IPS-18a (cell line): ENCODE results near the gene G6PC1.
"Not testable (repeated sequence)": the region's sequence is repeated elsewhere in the genome, so short reads cannot be mapped to it uniquely, and the experiment has no call there.

ENCODE experiments used
- H3K27ac ChIP-seq: one replicate; pipeline ENCODE4 v1.5.1; 2013; ENCODE audit warnings: low read length
- H3K27me3 ChIP-seq: one replicate; pipeline ENCODE4 v1.6.1; 2013; ENCODE audit warnings: mild to moderate bottlenecking, low read length; ENCODE audit not compliant: control insufficient read depth, insufficient read depth
- H3K36me3 ChIP-seq: one replicate; pipeline ENCODE4 v1.6.1; 2013; ENCODE audit warnings: low read depth, low read length; ENCODE audit not compliant: control insufficient read depth
- H3K4me1 ChIP-seq: one replicate; pipeline ENCODE4 v1.6.1; 2013; ENCODE audit warnings: low read depth, low read length; ENCODE audit not compliant: control insufficient read depth
- H3K4me3 ChIP-seq: one replicate; pipeline ENCODE4 v1.5.1; 2013; ENCODE audit warnings: low read length
- H3K9ac ChIP-seq: one replicate; pipeline ENCODE4 v1.6.1; 2013; ENCODE audit warnings: mild to moderate bottlenecking, low read length, moderate library complexity
- H3K9me3 ChIP-seq: one replicate; pipeline ENCODE4 v1.6.1; 2013; ENCODE audit warnings: low read depth, low read length; ENCODE audit not compliant: control insufficient read depth

G6PC1 gene

DNA sequence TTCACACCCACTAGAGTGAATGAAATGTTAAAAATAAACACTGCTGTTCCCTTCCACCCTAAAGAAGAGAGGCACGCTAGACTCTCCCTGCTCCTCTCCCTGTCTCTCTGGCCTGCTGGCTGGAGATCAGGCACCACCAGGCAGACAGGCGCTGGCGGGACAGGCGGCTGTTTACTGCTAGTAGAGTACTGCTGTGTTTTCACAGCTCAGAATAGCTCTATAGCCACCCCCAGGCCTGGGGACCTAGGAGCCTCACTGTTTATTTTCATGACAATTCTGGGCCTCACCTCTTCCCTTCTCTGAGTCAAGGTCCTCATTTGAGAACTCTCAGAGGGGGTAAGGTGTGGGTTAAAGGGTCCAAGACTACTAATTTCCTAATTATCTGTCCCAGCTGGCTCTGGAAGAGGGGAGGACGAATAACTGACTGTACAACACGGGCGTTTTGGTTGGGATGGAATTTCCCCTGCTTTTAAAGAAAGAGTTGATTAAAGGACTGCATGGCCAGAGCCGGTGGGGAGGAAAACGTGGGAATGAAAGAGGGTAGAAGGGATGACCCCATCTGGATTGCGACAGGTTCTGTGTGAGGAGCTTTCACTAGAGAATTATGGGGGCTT is 9.0 kb upstream of the G6PC1 start:
- no peaks in the 10 kb centered on the region for H3K9me3 ChIP-seq
- no peaks in the 10 kb centered on the region for H3K36me3 ChIP-seq
- H3K9ac ChIP-seq, result no peak overlapping the region
- H3K27me3 ChIP-seq, result no peaks in the 10 kb centered on the region
- no peak overlapping the region for H3K4me3 ChIP-seq
- peaks cover 4% of the 10 kb centered on the region for H3K4me1 ChIP-seq
- H3K27ac ChIP-seq, result no peak overlapping the region

DNA sequence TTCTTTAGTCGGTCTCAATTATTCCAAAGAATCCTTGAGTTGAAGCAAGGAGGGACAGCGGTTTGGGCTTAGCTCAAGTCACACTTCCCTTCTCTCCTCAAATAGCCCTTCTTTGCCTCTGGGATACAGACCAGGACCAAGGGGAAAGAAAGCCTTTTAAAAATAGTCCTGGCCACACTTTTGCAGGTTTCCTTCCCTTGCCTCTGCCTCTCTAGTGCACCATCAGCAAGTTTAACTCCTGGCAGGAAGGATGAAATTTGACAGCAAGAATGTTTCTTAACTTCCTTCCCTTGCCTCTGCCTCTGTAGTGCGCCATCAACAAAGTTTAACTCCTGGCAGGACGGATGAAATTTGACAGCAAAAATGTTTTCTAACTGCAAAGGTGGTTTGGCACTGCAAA is 7.2 kb upstream of the G6PC1 start:
- Histone ChIP-seq H3K36me3 (no peaks in the 10 kb centered on the region), H3K4me1 (peaks cover 4% of the 10 kb centered on the region), H3K9me3 (no peaks in the 10 kb centered on the region), H3K27ac (no peak overlapping the region), H3K4me3 (no peak overlapping the region), H3K27me3 (no peaks in the 10 kb centered on the region), H3K9ac (no peak overlapping the region)

DNA sequence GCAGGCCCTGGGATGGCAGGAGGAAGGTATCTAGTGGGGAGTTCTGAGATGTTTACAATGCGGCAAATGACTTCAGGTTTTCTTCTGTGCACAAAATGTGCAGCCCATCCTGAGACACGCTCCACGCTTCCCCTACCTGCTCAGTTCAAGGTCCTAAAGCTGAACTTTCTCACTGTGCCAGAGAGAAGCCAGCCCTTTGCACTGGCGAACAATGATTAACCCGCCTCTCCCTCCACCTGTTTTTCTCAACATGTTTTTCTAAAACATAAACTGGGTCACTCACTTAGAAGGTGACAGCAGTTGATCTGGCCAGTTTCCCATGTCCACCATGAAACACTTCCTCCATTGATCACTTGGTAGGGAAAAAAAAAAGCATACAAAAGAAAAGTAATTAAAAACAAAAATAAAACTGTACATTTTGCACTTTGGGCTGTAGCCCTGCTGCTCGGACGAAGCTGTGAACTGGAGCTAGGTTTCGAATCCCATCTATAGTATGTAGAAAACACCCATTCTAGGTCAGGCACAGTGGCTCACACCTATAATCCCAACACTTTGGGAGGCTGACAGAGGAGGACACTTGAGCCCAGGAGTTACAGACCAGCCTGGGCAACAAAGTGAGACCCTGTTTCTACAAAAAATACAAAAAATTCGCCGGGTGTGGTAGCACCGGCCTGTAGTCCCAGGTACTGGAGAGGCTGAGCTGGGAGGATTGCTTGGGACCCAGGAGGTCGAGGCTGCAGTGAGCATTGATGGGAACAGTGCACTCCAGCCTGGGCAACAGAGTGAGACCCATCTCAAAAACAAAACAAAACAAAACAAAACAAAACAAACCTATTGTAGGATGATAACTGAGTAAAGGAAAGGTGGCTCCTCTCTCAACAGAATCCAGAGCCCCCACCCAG is 6.1 kb upstream of the G6PC1 start:
- no peaks in the 10 kb centered on the region for H3K9me3 ChIP-seq
- no peaks in the 10 kb centered on the region for H3K36me3 ChIP-seq
- no peak overlapping the region for H3K9ac ChIP-seq
- H3K27me3 ChIP-seq, result no peaks in the 10 kb centered on the region
- H3K4me3 ChIP-seq, result no peak overlapping the region
- H3K27ac ChIP-seq, result no peak overlapping the region
- peaks cover 4% of the 10 kb centered on the region for H3K4me1 ChIP-seq

DNA sequence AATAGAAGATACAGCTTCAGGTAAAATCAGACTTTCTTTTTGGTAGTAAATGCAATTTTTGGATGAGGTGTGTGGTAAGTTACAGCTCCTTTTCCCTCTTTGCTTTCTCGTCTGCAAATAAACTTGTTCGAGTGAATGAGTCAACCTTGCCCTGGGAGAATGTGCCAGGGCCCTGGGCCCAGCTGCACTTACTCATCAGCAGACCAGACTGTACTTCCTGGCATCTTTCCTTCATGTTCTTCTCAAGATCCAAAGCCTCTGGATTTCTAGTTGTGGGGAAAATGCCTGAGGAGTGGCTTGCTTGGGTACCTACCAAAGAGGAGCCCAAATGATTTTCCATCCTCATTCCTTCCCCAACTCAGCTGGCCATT is 5.4 kb upstream of the G6PC1 start:
- Histone ChIP-seq H3K4me1 (peaks cover 4% of the 10 kb centered on the region), H3K9me3 (no peaks in the 10 kb centered on the region), H3K4me3 (no peak overlapping the region), H3K27me3 (no peaks in the 10 kb centered on the region), H3K9ac (no peak overlapping the region), H3K27ac (no peak overlapping the region), H3K36me3 (no peaks in the 10 kb centered on the region)

DNA sequence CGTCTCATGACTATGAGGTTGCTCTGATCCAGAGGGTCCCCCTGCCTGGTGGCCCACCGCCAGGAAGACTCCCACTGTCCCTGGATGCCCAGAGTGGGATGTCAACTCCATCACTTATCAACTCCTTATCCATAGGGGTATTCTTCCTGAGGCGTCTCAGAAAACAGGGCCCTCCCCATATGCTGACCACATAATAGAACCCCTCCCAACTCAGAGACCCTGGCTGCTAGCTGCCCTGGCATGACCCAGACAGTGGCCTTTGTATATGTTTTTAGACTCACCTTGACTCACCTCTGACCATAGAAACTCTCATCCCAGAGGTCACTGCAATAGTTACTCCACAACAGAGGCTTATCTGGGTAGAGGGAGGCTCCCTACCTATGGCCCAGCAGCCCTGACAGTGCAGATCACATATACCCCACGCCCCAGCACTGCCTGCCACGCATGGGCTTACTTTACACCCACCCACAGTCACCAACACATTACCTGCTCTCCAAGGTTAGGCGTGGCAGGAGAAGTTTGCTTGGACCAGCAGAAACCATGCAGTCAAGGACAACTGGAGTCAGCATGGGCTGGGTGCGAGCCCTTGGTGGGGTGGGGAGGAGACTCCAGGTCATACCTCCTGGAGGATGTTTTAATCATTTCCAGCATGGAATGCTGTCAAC is 2.3 kb upstream of the G6PC1 start:
- no peaks in the 10 kb centered on the region for H3K9me3 ChIP-seq
- no peak overlapping the region for H3K9ac ChIP-seq
- no peak overlapping the region for H3K4me3 ChIP-seq
- H3K4me1 ChIP-seq, result no peaks in the 10 kb centered on the region
- H3K27ac ChIP-seq, result no peak overlapping the region
- H3K27me3 ChIP-seq, result no peaks in the 10 kb centered on the region
- no peaks in the 10 kb centered on the region for H3K36me3 ChIP-seq

DNA sequence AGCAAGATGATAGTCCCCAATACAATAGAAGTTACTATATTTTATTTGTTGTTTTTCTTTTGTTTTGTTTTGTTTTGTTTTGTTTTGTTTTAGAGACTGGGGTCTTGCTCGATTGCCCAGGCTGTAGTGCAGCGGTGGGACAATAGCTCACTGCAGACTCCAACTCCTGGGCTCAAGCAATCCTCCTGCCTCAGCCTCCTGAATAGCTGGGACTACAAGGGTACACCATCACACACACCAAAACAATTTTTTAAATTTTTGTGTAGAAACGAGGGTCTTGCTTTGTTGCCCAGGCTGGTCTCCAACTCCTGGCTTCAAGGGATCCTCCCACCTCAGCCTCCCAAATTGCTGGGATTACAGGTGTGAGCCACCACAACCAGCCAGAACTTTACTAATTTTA is 618 bp upstream of the G6PC1 start:
- H3K4me3 ChIP-seq, result not testable (repeated sequence)

DNA sequence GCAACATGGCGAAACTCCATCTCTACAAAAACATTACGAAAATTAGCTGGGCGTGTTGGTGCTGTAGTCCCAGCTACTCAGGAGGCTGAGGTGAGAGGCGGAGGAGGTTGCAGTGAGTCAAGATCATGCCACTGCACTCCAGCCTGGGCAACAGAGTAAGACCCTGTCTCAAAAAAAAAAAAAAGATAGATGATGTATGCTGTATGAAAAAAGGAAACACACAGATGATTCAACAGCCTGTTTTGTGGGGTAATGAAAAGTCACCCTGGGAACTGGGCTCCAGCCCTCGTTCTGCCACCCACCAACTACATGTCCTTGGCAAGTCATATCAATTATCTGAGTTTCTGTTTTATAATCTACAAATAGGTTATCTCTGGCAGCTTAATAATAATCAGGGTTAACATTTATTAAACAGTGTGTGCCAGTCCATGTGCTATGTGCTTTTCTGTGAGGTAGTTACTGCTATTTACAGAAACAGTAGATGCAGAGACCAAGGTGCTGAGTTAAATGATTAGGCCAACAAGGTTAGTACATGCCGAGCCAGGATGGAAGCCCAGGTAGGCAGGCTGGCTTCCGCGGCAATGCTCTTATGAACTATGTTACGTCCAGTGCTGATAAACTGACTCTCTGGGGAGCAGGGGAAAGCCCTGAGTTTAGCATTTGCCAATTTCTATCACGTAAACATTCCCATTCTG is 1.1 kb downstream of the G6PC1 start:
- no peaks in the 10 kb centered on the region for H3K27me3 ChIP-seq
- H3K27ac ChIP-seq, result no peak overlapping the region
- H3K4me1 ChIP-seq, result no peaks in the 10 kb centered on the region
- no peak overlapping the region for H3K4me3 ChIP-seq
- no peak overlapping the region for H3K9ac ChIP-seq
- no peaks in the 10 kb centered on the region for H3K9me3 ChIP-seq
- H3K36me3 ChIP-seq, result no peaks in the 10 kb centered on the region

More for the DNA sequence above, 618 bp upstream of the G6PC1 start:
- not testable (repeated sequence) for H3K36me3 ChIP-seq, H3K27ac ChIP-seq, H3K4me1 ChIP-seq, H3K9ac ChIP-seq, H3K27me3 ChIP-seq, H3K9me3 ChIP-seq

DNA sequence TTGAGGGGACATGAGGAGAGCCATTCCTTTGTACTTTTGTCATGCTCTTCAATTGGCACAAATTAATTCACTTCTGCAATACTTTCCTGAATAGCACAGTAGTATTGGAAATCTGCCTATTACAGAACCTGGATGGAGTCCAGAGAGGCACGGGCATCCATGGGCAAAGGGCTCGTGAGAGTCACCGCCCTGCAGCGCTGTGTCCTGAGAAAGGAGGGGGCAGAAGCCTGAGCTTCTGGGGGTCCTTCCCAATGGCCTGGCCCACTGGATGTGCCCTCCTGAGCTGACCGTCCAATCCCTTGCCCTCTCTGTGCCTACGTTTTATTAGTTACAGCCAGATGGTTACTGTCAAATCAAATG is 3.5 kb downstream of the G6PC1 start:
- Histone ChIP-seq H3K27me3 (no peaks in the 10 kb centered on the region), H3K36me3 (no peaks in the 10 kb centered on the region), H3K4me3 (no peak overlapping the region), H3K4me1 (no peaks in the 10 kb centered on the region), H3K9me3 (no peaks in the 10 kb centered on the region), H3K27ac (no peak overlapping the region), H3K9ac (no peak overlapping the region)

DNA sequence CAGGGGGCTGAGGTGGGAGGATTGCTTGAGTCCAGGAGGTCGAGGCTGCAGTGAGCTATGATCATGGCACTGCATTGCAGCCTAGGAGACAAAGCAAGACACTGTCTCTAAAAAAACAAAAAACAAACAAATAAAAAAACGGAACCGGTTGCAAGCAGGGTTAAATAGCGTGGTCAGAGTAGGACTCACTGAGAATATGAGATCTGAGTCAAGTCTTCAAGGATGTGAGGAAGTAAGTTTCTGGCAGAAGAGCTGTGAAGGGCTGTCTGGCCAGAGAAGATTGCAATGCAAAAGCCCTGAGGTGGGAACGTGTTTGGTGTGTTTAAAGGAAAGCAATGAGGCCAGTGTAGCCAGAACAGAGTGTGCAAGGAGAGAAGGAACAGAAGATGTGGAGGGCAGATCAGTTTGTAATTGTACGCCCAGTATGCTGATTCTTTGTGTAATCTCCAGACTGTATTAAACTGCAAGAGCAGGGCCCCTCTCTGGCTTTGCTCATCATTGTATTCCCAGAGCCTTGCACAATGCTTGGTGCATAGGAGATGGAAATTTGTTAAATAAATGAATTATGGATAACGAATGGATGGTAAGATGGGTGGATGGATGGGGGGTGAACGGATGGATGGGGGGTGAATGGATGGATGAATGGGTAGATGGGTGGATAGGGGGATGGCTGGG is 6.3 kb downstream of the G6PC1 start:
- Histone ChIP-seq H3K9me3 (no peaks in the 10 kb centered on the region), H3K27me3 (no peaks in the 10 kb centered on the region), H3K36me3 (no peaks in the 10 kb centered on the region), H3K27ac (no peak overlapping the region), H3K9ac (no peak overlapping the region), H3K4me3 (no peak overlapping the region), H3K4me1 (no peaks in the 10 kb centered on the region)

DNA sequence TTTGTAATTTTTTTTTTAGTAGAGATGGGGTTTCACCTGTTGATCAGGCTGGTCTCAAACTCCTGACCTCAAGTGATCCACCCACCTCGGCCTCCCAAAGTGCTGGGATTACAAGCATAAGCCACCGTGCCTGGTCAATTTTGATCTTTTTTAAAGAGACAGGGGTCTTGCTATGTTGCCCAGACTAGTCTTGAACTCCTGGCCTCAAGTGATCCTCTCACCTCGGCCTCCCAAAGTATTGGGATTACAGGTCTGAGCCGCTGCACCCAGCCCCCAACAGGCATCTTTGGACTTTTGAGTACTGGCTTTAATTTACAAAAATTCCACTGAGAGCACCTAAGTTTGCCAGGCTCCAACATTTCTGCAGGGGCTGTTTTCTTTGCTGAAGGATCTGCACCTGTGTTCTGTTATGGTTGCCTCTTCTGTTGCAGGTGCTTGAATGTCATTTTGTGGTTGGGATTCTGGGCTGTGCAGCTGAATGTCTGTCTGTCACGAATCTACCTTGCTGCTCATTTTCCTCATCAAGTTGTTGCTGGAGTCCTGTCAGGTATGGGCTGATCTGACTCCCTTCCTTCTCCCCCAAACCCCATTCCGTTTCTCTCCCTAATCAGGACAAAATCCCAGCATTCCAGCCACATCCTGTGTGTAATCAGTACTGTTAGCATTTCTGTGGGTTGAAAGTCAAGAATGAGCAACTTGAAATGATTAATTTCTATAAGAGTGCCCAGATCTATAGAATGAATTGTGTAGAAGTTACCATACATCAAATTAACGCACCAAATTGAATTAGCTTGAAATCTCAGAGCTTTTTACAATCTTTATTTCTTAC is 8.5 kb downstream of the G6PC1 start:
- H3K36me3 ChIP-seq, result no peaks in the 10 kb centered on the region
- H3K4me3 ChIP-seq, result no peak overlapping the region
- H3K27me3 ChIP-seq, result no peaks in the 10 kb centered on the region
- H3K9me3 ChIP-seq, result no peaks in the 10 kb centered on the region
- H3K27ac ChIP-seq, result no peak overlapping the region
- no peaks in the 10 kb centered on the region for H3K4me1 ChIP-seq
- H3K9ac ChIP-seq, result no peak overlapping the region
